HepG2 (cell line): ENCODE data around the gene AFTPH. TPM values are rescaled to one million over a fixed set of nuclear protein-coding genes. Genes with fewer than 3 reads are reported as not detected.

ENCODE experiments used
- CHD4 ChIP-seq: fragments of 200-600 bp; sonication (generic); IDR thresholded peaks from 2 replicates; pipeline ENCODE4 v1.7.0; 2017; ENCODE audit warnings: mild to moderate bottlenecking, low read length, borderline replicate concordance
- KDM1A ChIP-seq: IDR thresholded peaks from 2 replicates; pipeline ENCODE4 v1.6.1; 2016; ENCODE audit warnings: missing compliant biosample characterization
- KDM4B ChIP-seq: sonication (generic); formaldehyde crosslinking; IDR thresholded peaks from 2 replicates; pipeline ENCODE4 v1.4.0; 2020; ENCODE audit warnings: missing genetic modification reagents
- MBNL3 ChIP-seq: fragments of 250-450 bp; sonication (Bioruptor Pico); conservative IDR thresholded peaks from 2 replicates; pipeline ENCODE4 v1.8.0; 2022; ENCODE audit warnings: mild to moderate bottlenecking, inconsistent platforms
- NBN ChIP-seq: fragments of 450-650 bp; conservative IDR thresholded peaks from 2 replicates; pipeline ENCODE4 v1.6.1; 2017
- NR2F2 ChIP-seq: IDR thresholded peaks from 2 replicates; pipeline ENCODE4 v1.6.1; 2012; ENCODE audit warnings: low read depth, inconsistent platforms, borderline replicate concordance
- SETDB1 ChIP-seq: sonication (generic); formaldehyde crosslinking; IDR thresholded peaks from 2 replicates; pipeline ENCODE4 v1.5.1; 2020; ENCODE audit warnings: missing genetic modification reagents, mild to moderate bottlenecking, borderline replicate concordance
- TOPORS ChIP-seq: sonication (generic); formaldehyde crosslinking; IDR thresholded peaks from 2 replicates; pipeline ENCODE4 v1.8.0; 2023; ENCODE audit warnings: mild to moderate bottlenecking, missing genetic modification reagents
- ZNF616 ChIP-seq: sonication (generic); formaldehyde crosslinking; IDR thresholded peaks from 2 replicates; pipeline ENCODE4 v1.5.0; 2020; ENCODE audit warnings: low read depth, mild to moderate bottlenecking, missing genetic modification reagents
- ZNF790 ChIP-seq: sonication (generic); formaldehyde crosslinking; IDR thresholded peaks from 2 replicates; pipeline ENCODE4 v1.8.0; 2022; ENCODE audit warnings: missing genetic modification reagents, mild to moderate bottlenecking, borderline replicate concordance
- polyA plus RNA-seq, 8 experiments: library from polyadenylated mRNA; depleted of rRNA in 3 of 8; stranded (reverse) in 7 of 8; unstranded in 1 of 8; fragments of >200 nt; fragmentation: Illumina TruSeq in 4 of 8; extraction: Trizol in 4 of 8; gene quantifications; 2 replicates each; pipeline versions ENCODE4 v1.2.1 to v1.2.3, GENCODE V29; 2011 to 2016; ENCODE audit warnings: low read depth in 4 of 8, missing spikeins in 1 of 8, mixed read lengths in 1 of 8; ENCODE audit not compliant: insufficient read depth in 1 of 8
- total RNA-seq, 5 experiments: library from RNA; depleted of rRNA; stranded (reverse); fragments of >200 nt; fragmentation: Illumina TruSeq; extraction: Trizol; gene quantifications; 2 replicates each; pipeline ENCODE4 v1.2.3, GENCODE V29; 2016; ENCODE audit warnings: low read depth in 1 of 5
- TF ChIP-seq, protein P1 (sequence below): IDR thresholded peaks from 2 replicates; pipeline ENCODE4 v1.6.1; 2016; ENCODE audit warnings: missing genetic modification reagents, missing compliant biosample characterization
- TF ChIP-seq, protein P2 (sequence below): sonication (generic); formaldehyde crosslinking; IDR thresholded peaks from 2 replicates; pipeline ENCODE4 v1.4.0; 2020; ENCODE audit warnings: missing genetic modification reagents
- TF ChIP-seq, protein P3 (sequence below): sonication (generic); formaldehyde crosslinking; IDR thresholded peaks from 2 replicates; pipeline ENCODE4 v1.8.0; 2022; ENCODE audit warnings: mild to moderate bottlenecking, missing genetic modification reagents, moderate library complexity
- TF ChIP-seq, protein P4 (sequence below): sonication (generic); formaldehyde crosslinking; IDR thresholded peaks from 2 replicates; pipeline ENCODE4 v1.5.1; 2020; ENCODE audit warnings: missing genetic modification reagents, mild to moderate bottlenecking, borderline replicate concordance
- TF ChIP-seq, protein P5 (sequence below): sonication (generic); formaldehyde crosslinking; IDR thresholded peaks from 2 replicates; pipeline ENCODE4 v1.4.0; 2020; ENCODE audit warnings: missing genetic modification reagents
- TF ChIP-seq, protein P6 (sequence below): sonication (generic); formaldehyde crosslinking; IDR thresholded peaks from 2 replicates; pipeline ENCODE4 v1.8.0; 2022; ENCODE audit warnings: low read depth, missing genetic modification reagents
- TF ChIP-seq, protein P7 (sequence below): sonication (generic); formaldehyde crosslinking; IDR thresholded peaks from 2 replicates; pipeline ENCODE4 v1.9.0; 2021; ENCODE audit warnings: missing genetic modification reagents, borderline replicate concordance
- TF ChIP-seq, protein P8 (sequence below): sonication (generic); formaldehyde crosslinking; IDR thresholded peaks from 2 replicates; pipeline ENCODE4 v1.5.0; 2020; ENCODE audit warnings: mild to moderate bottlenecking, missing genetic modification reagents

Gene AFTPH
- total and polyA plus RNA-seq, 2 of the 13 experiments (the other 11 are each of a cell fraction or from before 2014, with no cell fraction given): 27.5 to 36.8 TPM

DNA sequence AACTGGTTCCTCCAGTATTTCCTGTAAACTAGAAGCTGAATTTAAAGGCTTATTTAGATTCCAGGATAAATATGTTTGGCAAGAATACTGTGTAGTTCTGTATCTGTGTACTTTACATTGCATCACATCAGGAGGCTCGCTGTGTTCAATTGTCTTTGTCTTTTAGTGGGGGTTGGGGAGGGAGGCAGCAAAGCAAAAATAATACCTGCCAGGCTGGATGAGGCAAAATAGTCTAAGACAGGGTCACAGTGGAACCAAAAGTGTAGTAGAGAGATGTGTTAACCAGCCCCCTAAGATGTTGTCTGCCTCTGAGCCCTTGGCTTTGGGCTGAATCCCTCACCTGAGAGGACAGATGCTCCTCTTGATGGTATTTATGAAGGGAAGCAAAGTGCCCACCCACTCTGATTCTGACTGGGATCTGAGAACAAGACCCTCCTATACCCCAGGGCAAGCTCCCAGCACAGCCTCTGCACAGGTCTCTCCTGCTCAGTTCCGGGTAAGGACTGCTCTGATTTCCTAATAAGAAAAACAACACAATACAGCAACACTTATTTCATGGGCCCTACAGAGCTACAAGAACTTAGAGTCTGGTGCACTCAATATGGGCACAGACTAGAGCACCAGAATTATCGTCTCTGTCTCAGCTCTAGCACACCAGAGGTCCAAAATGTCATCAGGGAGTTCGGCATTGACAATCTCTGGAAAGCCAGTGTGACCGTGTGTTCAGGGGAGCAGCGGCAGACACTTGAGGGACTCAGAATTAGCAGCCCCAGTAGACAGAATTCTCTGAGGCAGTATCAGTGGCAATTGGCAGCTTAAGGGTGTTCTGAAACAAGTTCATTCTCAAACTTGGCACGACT is 7.2 kb upstream of the AFTPH start (continued):
- TF ChIP-seq, protein P1, sequence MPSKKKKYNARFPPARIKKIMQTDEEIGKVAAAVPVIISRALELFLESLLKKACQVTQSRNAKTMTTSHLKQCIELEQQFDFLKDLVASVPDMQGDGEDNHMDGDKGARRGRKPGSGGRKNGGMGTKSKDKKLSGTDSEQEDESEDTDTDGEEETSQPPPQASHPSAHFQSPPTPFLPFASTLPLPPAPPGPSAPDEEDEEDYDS (CRISPR knock-in tag): no peak
- TF ChIP-seq NBN (no peak), KDM4B (no peak), NR2F2 (no peak), SETDB1 (no peak), ZNF616 (CRISPR knock-in tag) (no peak), KDM1A (CRISPR knock-in tag) (no peak), MBNL3 (CRISPR knock-in tag) (no peak), CHD4 (no peak), ZNF790 (no peak), TOPORS (no peak)
- TF ChIP-seq, protein P2, sequence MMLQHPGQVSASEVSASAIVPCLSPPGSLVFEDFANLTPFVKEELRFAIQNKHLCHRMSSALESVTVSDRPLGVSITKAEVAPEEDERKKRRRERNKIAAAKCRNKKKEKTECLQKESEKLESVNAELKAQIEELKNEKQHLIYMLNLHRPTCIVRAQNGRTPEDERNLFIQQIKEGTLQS (CRISPR knock-in tag): no peak
- TF ChIP-seq, protein P3, sequence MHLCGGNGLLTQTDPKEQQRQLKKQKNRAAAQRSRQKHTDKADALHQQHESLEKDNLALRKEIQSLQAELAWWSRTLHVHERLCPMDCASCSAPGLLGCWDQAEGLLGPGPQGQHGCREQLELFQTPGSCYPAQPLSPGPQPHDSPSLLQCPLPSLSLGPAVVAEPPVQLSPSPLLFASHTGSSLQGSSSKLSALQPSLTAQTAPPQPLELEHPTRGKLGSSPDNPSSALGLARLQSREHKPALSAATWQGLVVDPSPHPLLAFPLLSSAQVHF (CRISPR knock-in tag): no peak
- TF ChIP-seq, protein P4, sequence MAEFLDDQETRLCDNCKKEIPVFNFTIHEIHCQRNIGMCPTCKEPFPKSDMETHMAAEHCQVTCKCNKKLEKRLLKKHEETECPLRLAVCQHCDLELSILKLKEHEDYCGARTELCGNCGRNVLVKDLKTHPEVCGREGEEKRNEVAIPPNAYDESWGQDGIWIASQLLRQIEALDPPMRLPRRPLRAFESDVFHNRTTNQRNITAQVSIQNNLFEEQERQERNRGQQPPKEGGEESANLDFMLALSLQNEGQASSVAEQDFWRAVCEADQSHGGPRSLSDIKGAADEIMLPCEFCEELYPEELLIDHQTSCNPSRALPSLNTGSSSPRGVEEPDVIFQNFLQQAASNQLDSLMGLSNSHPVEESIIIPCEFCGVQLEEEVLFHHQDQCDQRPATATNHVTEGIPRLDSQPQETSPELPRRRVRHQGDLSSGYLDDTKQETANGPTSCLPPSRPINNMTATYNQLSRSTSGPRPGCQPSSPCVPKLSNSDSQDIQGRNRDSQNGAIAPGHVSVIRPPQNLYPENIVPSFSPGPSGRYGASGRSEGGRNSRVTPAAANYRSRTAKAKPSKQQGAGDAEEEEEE (CRISPR knock-in tag): no peak
- TF ChIP-seq, protein P5, sequence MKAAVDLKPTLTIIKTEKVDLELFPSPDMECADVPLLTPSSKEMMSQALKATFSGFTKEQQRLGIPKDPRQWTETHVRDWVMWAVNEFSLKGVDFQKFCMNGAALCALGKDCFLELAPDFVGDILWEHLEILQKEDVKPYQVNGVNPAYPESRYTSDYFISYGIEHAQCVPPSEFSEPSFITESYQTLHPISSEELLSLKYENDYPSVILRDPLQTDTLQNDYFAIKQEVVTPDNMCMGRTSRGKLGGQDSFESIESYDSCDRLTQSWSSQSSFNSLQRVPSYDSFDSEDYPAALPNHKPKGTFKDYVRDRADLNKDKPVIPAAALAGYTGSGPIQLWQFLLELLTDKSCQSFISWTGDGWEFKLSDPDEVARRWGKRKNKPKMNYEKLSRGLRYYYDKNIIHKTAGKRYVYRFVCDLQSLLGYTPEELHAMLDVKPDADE (CRISPR knock-in tag): no peak
- TF ChIP-seq, protein P6, sequence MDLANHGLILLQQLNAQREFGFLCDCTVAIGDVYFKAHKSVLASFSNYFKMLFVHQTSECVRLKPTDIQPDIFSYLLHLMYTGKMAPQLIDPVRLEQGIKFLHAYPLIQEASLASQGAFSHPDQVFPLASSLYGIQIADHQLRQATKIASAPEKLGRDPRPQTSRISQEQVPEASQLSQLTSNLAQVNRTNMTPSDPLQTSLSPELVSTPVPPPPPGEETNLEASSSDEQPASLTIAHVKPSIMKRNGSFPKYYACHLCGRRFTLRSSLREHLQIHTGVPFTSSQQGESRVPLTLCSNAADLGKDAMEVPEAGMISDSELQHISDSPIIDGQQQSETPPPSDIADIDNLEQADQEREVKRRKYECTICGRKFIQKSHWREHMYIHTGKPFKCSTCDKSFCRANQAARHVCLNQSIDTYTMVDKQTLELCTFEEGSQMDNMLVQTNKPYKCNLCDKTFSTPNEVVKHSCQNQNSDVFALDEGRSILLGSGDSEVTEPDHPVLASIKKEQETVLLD (CRISPR knock-in tag): no peak
- TF ChIP-seq, protein P7, sequence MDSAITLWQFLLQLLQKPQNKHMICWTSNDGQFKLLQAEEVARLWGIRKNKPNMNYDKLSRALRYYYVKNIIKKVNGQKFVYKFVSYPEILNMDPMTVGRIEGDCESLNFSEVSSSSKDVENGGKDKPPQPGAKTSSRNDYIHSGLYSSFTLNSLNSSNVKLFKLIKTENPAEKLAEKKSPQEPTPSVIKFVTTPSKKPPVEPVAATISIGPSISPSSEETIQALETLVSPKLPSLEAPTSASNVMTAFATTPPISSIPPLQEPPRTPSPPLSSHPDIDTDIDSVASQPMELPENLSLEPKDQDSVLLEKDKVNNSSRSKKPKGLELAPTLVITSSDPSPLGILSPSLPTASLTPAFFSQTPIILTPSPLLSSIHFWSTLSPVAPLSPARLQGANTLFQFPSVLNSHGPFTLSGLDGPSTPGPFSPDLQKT (CRISPR knock-in tag): no peak
- TF ChIP-seq, protein P8, sequence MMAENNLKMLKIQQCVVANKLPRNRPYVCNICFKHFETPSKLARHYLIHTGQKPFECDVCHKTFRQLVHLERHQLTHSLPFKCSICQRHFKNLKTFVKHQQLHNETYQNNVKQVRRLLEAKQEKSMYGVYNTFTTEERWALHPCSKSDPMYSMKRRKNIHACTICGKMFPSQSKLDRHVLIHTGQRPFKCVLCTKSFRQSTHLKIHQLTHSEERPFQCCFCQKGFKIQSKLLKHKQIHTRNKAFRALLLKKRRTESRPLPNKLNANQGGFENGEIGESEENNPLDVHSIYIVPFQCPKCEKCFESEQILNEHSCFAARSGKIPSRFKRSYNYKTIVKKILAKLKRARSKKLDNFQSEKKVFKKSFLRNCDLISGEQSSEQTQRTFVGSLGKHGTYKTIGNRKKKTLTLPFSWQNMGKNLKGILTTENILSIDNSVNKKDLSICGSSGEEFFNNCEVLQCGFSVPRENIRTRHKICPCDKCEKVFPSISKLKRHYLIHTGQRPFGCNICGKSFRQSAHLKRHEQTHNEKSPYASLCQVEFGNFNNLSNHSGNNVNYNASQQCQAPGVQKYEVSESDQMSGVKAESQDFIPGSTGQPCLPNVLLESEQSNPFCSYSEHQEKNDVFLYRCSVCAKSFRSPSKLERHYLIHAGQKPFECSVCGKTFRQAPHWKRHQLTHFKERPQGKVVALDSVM (CRISPR knock-in tag): no peak
